GM23338 (cell line): ENCODE measurements around the gene ZNF22. TPM values are rescaled to one million over a fixed set of nuclear protein-coding genes. Genes with fewer than 3 reads are reported as not detected.
A peak's percentile ranks its signal among the peaks of the same experiment; 100 is the strongest.

Experiments used
- ATAC-seq: fragments of 200-7000 bp; cut with Tn5 transposase; 3 replicates; pipeline ENCODE4 v1.9.1; 2020
- DNase-seq: peaks from one replicate; pipeline ENCODE4 v3.0.0-alpha.2; 2015; ENCODE audit warnings: low spot score
- H2AFZ ChIP-seq: fragments of 200-600 bp; sonication (generic); 2 replicates; pipeline ENCODE4 v1.8.0; 2016; ENCODE audit warnings: antibody characterized with exemption, mild to moderate bottlenecking, moderate library complexity
- H3F3A ChIP-seq: fragments of 200-600 bp; sonication (generic); replicated peaks from 2 replicates; pipeline ENCODE4 v1.8.0; 2017; ENCODE audit warnings: antibody characterized with exemption, mixed run types, low read depth
- H3K27ac ChIP-seq: fragments of 200-600 bp; sonication (generic); 2 replicates; pipeline ENCODE4 v1.6.1; 2016; ENCODE audit warnings: low read depth
- H3K27me3 ChIP-seq: fragments of 200-600 bp; sonication (generic); 2 replicates; pipeline ENCODE4 v1.8.0; 2016; ENCODE audit warnings: mild to moderate bottlenecking, mixed run types, moderate library complexity; ENCODE audit not compliant: insufficient read depth
- H3K36me3 ChIP-seq: fragments of 200-600 bp; sonication (generic); 2 replicates; pipeline ENCODE4 v1.8.0; 2016; ENCODE audit warnings: mild to moderate bottlenecking; ENCODE audit not compliant: insufficient read depth
- H3K4me1 ChIP-seq: fragments of 200-600 bp; sonication (generic); 2 replicates; pipeline ENCODE4 v1.8.0; 2016; ENCODE audit warnings: mild to moderate bottlenecking, moderate library complexity; ENCODE audit not compliant: insufficient read depth
- H3K4me2 ChIP-seq: fragments of 200-600 bp; sonication (generic); 2 replicates; pipeline ENCODE4 v1.7.1; 2017; ENCODE audit warnings: mixed run types
- H3K4me3 ChIP-seq: fragments of 200-600 bp; sonication (generic); 2 replicates; pipeline ENCODE4 v1.6.1; 2016; ENCODE audit warnings: mixed run types
- H3K79me2 ChIP-seq: fragments of 200-600 bp; sonication (generic); replicated peaks from 2 replicates; pipeline ENCODE4 v1.8.0; 2017; ENCODE audit warnings: mild to moderate bottlenecking; ENCODE audit not compliant: insufficient read depth
- H3K9me2 ChIP-seq: fragments of 200-600 bp; sonication (generic); 2 replicates; pipeline ENCODE4 v1.8.0; 2017; ENCODE audit not compliant: insufficient read depth
- H4K20me1 ChIP-seq: fragments of 200-600 bp; sonication (generic); replicated peaks from 2 replicates; pipeline ENCODE4 v1.8.0; 2017; ENCODE audit warnings: mild to moderate bottlenecking; ENCODE audit not compliant: insufficient read depth
- H3K27ac Mint-ChIP-seq: 2 replicates; pipeline ENCODE4 v1.8.0; 2020; ENCODE audit warnings: inconsistent platforms, mild to moderate bottlenecking, moderate library complexity, mixed read lengths
- H3K27me3 Mint-ChIP-seq: 3 replicates; pipeline ENCODE4 v1.8.0; 2022; ENCODE audit warnings: low read depth, mild to moderate bottlenecking, moderate library complexity, mixed read lengths, inconsistent platforms; ENCODE audit not compliant: insufficient read depth, poor library complexity
- H3K36me3 Mint-ChIP-seq: 3 replicates; pipeline ENCODE4 v1.8.0; 2021; ENCODE audit warnings: low read depth, mild to moderate bottlenecking, inconsistent platforms, moderate library complexity, mixed read lengths
- H3K4me1 Mint-ChIP-seq: 3 replicates; pipeline ENCODE4 v1.8.0; 2020; ENCODE audit warnings: mild to moderate bottlenecking, inconsistent platforms, mixed read lengths
- H3K4me3 Mint-ChIP-seq: 3 replicates; pipeline ENCODE4 v1.8.0; 2021; ENCODE audit warnings: moderate library complexity, mild to moderate bottlenecking, inconsistent platforms, mixed read lengths
- H3K9me3 Mint-ChIP-seq: 3 replicates; pipeline ENCODE4 v1.8.0; 2020; ENCODE audit warnings: moderate library complexity, mild to moderate bottlenecking, inconsistent platforms, mixed read lengths
- CREB1 ChIP-seq: fragments of 250-450 bp; sonication (Bioruptor Pico); IDR thresholded peaks from 2 replicates; pipeline ENCODE4 v1.5.0; 2020; ENCODE audit warnings: low read depth, mild to moderate bottlenecking, moderate library complexity
- EZH2 ChIP-seq: fragments of 200-600 bp; sonication (generic); IDR thresholded peaks from one replicate; pipeline ENCODE4 v1.8.0; 2017; ENCODE audit warnings: antibody characterized with exemption, mild to moderate bottlenecking, low read depth; ENCODE audit not compliant: unreplicated experiment
- EZH2phosphoT487 ChIP-seq: fragments of 200-600 bp; sonication (generic); IDR thresholded peaks from one replicate; pipeline ENCODE4 v1.8.1; 2018; ENCODE audit warnings: antibody characterized with exemption; ENCODE audit not compliant: unreplicated experiment
- JUNB ChIP-seq: IDR thresholded peaks from one replicate; pipeline ENCODE4 v1.6.1; 2016; ENCODE audit warnings: antibody characterized with exemption; ENCODE audit not compliant: unreplicated experiment
- REST ChIP-seq: IDR thresholded peaks from one replicate; pipeline ENCODE4 v1.6.1; 2018; ENCODE audit warnings: antibody characterized with exemption; ENCODE audit not compliant: unreplicated experiment
- ZNF331 ChIP-seq: fragments of 250-450 bp; sonication (Bioruptor Pico); IDR thresholded peaks from 2 replicates; pipeline ENCODE4 v1.5.0; 2020; ENCODE audit warnings: low read depth, mild to moderate bottlenecking, moderate library complexity
- ZNF462 ChIP-seq: fragments of 250-450 bp; sonication (Bioruptor Pico); IDR thresholded peaks from 2 replicates; pipeline ENCODE4 v1.5.0; 2020; ENCODE audit warnings: mild to moderate bottlenecking, moderate library complexity
- polyA plus RNA-seq: library from polyadenylated mRNA; unstranded; fragments of >200 nt; fragmentation: Nextera tagmentation; extraction: Ambion mirVana; gene quantifications from 2 replicates; pipeline ENCODE4 v1.2.1, GENCODE V29; 2016
- total RNA-seq: library from RNA; depleted of rRNA; stranded (reverse); fragments of >200 nt; shearing (Covaris generic); gene quantifications from 2 replicates; pipeline ENCODE4 v1.2.3, GENCODE V29; 2014
- TF ChIP-seq, protein P1 (sequence below): IDR thresholded peaks from 2 replicates; pipeline ENCODE4 v1.6.1; 2016; ENCODE audit warnings: antibody characterized with exemption

ZNF22 gene
- total and polyA plus RNA-seq, 2 experiments from 2014 or later, result 40.5 to 81.8 TPM

DNA sequence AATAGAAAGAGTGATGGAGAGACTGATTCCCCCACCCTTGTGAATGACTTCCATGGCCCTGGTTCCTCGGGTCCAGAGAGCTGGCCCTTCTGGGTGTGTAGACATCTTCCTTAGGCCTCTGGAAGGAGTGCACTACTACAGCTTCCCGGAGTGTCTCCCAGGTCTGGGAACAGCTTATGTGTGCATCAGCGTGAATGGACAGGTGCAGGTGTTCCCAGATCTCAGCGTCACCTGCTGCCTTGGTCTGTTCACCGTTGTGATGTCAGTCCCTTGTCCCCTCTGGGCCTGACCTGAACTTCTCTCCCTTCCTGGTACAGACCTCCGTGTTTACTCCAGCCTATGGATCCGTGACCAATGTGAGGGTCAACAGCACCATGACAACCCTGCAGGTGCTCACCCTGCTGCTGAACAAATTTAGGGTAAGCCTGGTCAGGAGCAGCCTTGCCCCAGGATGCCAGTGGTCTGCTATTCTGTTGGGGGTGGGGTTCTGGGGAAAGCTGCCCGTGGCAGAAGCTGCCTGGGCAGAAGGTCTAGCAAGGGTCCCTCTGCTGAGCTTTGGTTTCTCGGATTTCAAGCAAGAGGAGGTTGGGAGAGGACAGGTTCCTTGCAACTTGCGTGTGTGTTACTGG, 11.7 kb upstream of the ZNF22 start (continued):
- no peak for TF ChIP-seq ZNF462 (CRISPR knock-in tag)
- no peak for TF ChIP-seq EZH2
- no peak for TF ChIP-seq EZH2phosphoT487

DNA sequence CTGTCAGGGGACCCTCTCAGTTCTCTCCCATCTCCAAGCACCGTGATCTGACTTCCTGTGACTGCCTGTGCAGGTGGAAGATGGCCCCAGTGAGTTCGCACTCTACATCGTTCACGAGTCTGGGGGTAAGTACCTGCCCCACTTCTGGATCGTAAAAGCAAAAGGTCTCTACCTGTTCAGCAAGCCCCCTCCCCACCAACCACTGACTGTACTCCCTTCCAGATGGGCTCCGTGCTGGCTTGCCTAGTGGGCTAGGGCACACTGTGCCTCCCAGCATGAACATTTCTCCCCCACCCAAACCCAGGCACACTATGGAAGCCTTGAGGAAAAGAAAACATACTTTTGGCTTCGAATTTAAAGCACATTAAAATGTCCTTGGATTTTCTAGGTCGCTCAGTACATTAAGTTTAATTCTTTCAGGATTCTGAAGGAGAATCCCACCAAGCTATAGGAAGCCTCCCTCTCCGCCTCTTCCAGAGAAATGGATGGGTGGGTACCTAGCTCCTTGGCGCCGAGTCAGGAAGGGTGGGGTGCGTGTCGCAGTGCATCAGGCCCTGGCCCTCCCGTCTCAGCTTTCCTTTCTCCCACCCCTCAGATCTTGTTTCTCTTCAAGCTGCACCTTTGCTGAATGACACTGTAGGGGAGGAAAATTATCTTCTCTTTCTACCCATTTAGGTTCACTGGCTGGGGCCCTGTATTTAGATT, 11.0 kb upstream of the ZNF22 start:
- no peaks in the 10 kb centered on the region for H3K9me2 ChIP-seq
- no peaks in the 10 kb centered on the region; the same call in 1 of the 2 replicates for H4K20me1 ChIP-seq
- peaks cover 54% of the 10 kb centered on the region for H3K4me1 ChIP-seq
- peak overlapping the region; percentile 35 for H3K4me3 ChIP-seq
- Mint-ChIP-seq H3K27me3 (peaks cover 17% of the 10 kb centered on the region), H3K4me3 (peak overlapping the region; percentile 44; the same call in 2 of the 3 replicates), H3K9me3 (no peaks in the 10 kb centered on the region), H3K36me3 (peaks cover 15% of the 10 kb centered on the region), H3K4me1 (peaks cover 81% of the 10 kb centered on the region), H3K27ac (peak overlapping the region; percentile 83)
- DNase-seq (peak; percentile 25), ATAC-seq (peak; percentile 59)
- no peaks in the 10 kb centered on the region for H3K27me3 ChIP-seq
- H3F3A ChIP-seq, result 0 out of 2 replicates have a peak, but pooled peaks cover 7% of the 10 kb centered on the region
- peak overlapping the region; percentile 17; the same call in 1 of the 2 replicates for H3K27ac ChIP-seq
- no peaks in the 10 kb centered on the region for H3K79me2 ChIP-seq
- H2AFZ ChIP-seq, result no peak overlapping the region
- no peaks in the 10 kb centered on the region for H3K36me3 ChIP-seq
- peak overlapping the region; percentile 42 for H3K4me2 ChIP-seq
- no peak for TF ChIP-seq JUNB
- no peak for TF ChIP-seq ZNF331 (CRISPR knock-in tag)
- no peak for TF ChIP-seq CREB1 (CRISPR knock-in tag)
- TF ChIP-seq EZH2phosphoT487, result no peak
- TF ChIP-seq EZH2, result no peak
- TF ChIP-seq, protein P1, sequence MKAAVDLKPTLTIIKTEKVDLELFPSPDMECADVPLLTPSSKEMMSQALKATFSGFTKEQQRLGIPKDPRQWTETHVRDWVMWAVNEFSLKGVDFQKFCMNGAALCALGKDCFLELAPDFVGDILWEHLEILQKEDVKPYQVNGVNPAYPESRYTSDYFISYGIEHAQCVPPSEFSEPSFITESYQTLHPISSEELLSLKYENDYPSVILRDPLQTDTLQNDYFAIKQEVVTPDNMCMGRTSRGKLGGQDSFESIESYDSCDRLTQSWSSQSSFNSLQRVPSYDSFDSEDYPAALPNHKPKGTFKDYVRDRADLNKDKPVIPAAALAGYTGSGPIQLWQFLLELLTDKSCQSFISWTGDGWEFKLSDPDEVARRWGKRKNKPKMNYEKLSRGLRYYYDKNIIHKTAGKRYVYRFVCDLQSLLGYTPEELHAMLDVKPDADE, result no peak
- TF ChIP-seq REST, result no peak
